VCaP (cell line): ENCODE results near the gene TESK2.

Experiments used
- H3K27ac ChIP-seq: fragments of 450-650 bp; 2 replicates; pipeline ENCODE4 v1.5.1; 2017
- TF ChIP-seq, protein P1 (sequence below): fragments of 450-650 bp; conservative IDR thresholded peaks from 2 replicates; pipeline ENCODE4 v1.5.1; 2017; ENCODE audit warnings: mild to moderate bottlenecking, moderate library complexity

Gene TESK2

DNA sequence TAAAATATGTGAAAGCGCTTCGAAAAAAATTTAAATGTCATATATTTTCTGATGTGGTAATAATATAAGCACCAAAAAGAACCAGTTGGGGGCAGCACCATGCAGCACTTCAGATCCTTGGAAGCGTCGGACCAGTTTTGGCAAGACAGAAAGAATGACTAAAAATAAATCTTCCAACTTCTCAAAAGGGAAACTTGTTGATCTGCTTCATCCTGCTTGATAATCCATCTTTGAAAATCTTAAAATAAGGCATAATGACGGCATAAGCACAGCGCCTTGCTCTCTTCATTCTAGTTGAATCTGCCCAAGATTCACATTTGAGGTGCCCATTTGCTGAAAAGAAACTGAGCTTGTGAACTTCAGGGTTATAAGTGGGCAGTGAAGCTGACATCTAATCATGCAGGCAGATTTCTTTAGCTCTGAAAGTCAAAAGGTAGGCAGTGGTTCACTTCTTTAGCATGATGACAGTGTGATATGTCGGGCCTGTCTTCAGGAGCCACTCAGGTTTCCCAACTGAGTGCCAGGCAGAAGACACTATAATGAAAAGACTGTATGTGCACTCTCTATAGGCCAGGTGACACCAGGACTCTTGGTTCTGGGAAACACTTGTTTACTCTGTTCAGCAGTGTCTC, 131.0 kb downstream of the TESK2 start:
- peak overlapping the region; percentile 78 for H3K27ac ChIP-seq

DNA sequence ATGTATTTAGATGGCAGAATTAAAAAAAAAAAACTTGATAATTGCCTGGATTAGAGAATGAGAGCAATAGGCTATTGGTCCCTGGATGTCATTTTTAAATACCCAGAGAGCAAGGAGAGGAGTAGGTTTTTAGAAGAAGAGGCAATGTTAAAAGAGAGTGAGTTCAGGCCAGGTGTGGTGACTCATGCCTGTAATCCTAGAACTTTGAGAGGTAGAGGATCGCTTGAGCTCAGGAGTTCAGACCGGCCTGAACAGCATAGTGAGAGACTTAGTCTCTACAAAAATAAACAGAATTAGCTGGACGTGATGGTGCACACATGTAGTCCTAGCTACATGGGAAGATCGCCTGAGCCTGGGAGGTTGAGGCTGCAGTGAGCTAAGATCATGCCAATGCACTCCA, 134.8 kb downstream of the TESK2 start:
- TF ChIP-seq, protein P1, sequence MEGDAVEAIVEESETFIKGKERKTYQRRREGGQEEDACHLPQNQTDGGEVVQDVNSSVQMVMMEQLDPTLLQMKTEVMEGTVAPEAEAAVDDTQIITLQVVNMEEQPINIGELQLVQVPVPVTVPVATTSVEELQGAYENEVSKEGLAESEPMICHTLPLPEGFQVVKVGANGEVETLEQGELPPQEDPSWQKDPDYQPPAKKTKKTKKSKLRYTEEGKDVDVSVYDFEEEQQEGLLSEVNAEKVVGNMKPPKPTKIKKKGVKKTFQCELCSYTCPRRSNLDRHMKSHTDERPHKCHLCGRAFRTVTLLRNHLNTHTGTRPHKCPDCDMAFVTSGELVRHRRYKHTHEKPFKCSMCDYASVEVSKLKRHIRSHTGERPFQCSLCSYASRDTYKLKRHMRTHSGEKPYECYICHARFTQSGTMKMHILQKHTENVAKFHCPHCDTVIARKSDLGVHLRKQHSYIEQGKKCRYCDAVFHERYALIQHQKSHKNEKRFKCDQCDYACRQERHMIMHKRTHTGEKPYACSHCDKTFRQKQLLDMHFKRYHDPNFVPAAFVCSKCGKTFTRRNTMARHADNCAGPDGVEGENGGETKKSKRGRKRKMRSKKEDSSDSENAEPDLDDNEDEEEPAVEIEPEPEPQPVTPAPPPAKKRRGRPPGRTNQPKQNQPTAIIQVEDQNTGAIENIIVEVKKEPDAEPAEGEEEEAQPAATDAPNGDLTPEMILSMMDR: no peak
- no peak overlapping the region for H3K27ac ChIP-seq

More for the DNA sequence above, 131.0 kb downstream of the TESK2 start:
- TF ChIP-seq, protein P1: peak; percentile 81

DNA sequence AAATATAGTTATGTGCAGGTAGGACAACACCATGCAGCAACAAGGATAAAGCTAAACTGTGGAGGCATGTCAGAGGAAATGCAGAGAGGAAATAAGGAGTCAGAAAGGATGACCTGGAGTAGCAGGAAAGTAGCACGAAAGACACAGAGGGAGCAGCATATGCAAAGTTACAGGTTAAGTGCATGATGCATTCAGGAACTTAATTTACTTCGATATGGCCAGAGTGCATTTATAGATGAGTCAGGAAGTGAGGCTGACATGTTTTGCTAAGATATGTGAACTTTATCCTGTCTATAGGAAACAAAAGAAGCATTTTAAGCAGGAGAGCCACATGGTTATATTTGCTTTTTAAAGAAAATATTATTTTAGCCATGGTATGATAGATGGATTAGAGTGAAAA, 135.3 kb downstream of the TESK2 start:
- TF ChIP-seq, protein P1: no peak
- H3K27ac ChIP-seq: no peak overlapping the region

DNA sequence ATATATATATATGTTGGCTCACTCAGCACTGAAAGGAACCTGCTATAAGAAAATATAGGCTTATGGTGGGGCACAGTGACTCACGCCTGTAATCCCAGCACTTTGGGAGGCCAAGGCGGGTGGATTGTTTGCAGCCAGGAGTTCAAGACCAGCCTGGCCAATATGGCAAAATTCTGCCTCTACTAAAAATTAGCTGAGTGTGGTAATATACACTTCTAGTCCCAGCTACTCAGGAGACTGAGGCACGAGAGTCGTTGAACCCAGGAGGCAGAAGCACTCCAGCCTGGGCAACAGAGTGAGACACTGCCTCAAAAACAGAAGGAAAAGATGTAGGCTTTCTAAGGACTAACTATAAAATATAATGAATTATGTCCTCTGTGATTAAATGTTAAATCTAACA, 136.1 kb downstream of the TESK2 start:
- no peak overlapping the region for H3K27ac ChIP-seq
- TF ChIP-seq, protein P1: no peak

DNA sequence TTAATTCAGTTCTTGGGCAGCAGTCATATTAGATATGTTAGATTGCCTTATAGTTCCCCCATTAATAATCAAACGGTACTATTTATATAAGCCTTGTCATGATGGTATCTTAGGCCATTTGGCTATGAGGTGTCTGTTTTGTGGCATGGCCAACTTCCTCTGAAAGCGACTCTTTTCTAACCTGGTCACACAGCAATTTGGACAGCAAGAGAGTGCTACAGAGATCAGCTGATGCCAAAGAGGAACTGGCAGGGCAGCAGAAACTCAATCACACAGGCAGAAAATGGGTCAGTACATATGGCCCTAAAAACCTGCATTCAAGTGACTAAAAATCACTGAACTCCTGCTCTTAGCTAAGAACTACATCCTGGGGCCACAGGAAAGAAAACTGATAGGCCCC, 137.3 kb downstream of the TESK2 start:
- H3K27ac ChIP-seq: peak overlapping the region; percentile 5; the same call in 1 of the 2 replicates
- TF ChIP-seq, protein P1: no peak

DNA sequence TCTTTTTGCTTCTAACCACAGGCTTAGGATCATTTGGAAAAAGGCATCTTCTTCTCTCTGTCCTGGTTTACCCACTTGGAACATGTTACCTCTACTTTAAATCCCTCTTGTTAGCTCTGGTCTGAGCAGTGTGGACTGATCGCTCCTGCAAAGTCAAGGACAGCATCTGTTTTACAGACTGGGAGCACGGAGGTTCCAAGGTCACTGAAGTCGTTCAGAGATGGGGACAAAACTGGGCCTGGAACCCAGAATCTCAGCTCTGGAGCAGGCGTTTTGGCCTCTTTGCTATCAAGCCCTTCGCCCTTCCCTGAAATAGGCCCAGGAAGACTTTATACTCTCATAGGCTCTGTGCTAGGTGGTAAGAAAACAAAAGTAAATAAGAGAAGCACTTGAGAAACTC, 139.5 kb downstream of the TESK2 start:
- no peak overlapping the region for H3K27ac ChIP-seq
- TF ChIP-seq, protein P1: no peak

DNA sequence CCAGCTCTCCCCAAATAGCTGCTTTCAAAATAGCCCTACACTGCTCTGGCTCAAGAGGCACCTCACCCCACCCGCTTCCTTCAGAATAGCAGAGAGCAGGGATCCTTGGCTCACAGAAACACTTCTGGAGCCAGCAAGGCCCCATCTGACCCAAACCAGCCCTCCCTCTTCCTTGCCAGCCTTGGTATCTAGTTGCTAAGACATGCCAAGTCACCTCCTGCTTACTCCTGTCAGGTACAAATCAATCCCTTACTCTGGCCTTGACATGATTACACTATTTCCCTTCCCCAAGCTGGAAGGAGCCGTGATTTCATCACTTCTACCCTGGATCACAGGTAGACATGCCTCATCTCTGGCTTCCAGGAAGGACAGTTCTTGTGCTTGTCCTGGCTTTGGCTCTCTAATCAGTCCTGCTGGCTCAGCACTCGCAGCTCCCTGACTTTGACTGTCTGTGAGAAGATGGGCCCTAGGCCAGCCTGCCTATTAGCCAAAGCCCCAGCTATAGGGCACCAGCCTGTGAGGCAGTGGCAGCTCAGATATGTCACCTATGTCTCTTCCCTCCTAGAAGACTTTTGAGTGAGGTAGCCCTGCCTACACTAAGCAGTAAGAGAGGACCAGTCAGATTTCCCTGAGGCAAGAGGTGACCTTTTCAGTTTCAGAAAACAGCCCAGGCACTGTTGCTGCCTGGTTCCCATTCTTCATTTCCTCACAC, 141.8 kb downstream of the TESK2 start:
- TF ChIP-seq, protein P1: no peak
- H3K27ac ChIP-seq: peak overlapping the region; percentile 63
